Stomach (tissue), 9 donors: ENCODE data around the gene DMRT3. TPM values are rescaled to one million over a fixed set of nuclear protein-coding genes. Genes with fewer than 3 reads are reported as not detected.

Source experiments
- DNase-seq, 2 donors: peaks; one replicate each; pipeline versions ENCODE4 v3.0.0 to v3.0.0-alpha.2; 2013 to 2019
- H3K27ac ChIP-seq, 5 donors: fragments of 200-600 bp in 4 of 5; sonication (generic) in 4 of 5; one replicate each; pipeline ENCODE4 v1.5.1; 2013 to 2019; ENCODE audit warnings: mild to moderate bottlenecking in 1 of 5, moderate library complexity in 1 of 5
- H3K27me3 ChIP-seq, 3 donors: fragments of 200-600 bp; sonication (generic); one replicate each; pipeline ENCODE4 v1.5.1; 2017 to 2019; ENCODE audit warnings: mixed run types in 1 of 3
- H3K36me3 ChIP-seq, 4 donors: fragments of 200-600 bp; sonication (generic); 1 replicate in 3 of 4; 2 replicates in 1 of 4; pipeline ENCODE4 v1.5.1; 2016 to 2019
- H3K4me1 ChIP-seq, 4 donors: fragments of 200-600 bp; sonication (generic); one replicate each; pipeline ENCODE4 v1.5.1; 2016 to 2019
- H3K4me3 ChIP-seq, 4 donors: fragments of 200-600 bp; sonication (generic) in 3 of 4; one replicate each; pipeline ENCODE4 v1.5.1; 2016 to 2019; ENCODE audit warnings: mild to moderate bottlenecking in 1 of 4
- H3K9me3 ChIP-seq, 4 donors: fragments of 200-600 bp; sonication (generic); one replicate each; pipeline ENCODE4 v1.5.1; 2016 to 2019
- CTCF ChIP-seq, 7 experiments: fragments of 450-650 bp in 4 of 7; fragments of 200-600 bp in 3 of 7; sonication (generic) in 3 of 7; IDR thresholded peaks; one replicate each; pipeline ENCODE4 v1.5.1; 2016 to 2019; ENCODE audit warnings: antibody characterized with exemption in 7 of 7, control low read depth in 2 of 7, mild to moderate bottlenecking in 1 of 7
- EP300 ChIP-seq: sonication (generic); formaldehyde crosslinking; IDR thresholded peaks from one replicate; pipeline ENCODE4 v1.6.1; 2017; ENCODE audit warnings: antibody characterized with exemption
- POLR2A ChIP-seq, 4 donors: fragments of 450-650 bp; IDR thresholded peaks; one replicate each; pipeline ENCODE4 v1.6.1; 2016; ENCODE audit warnings: antibody characterized with exemption in 4 of 4, control low read depth in 2 of 4, mild to moderate bottlenecking in 1 of 4, moderate library complexity in 1 of 4
- POLR2AphosphoS5 ChIP-seq, 3 donors: sonication (generic); formaldehyde crosslinking; IDR thresholded peaks; one replicate each; pipeline ENCODE4 v1.6.1; 2016; ENCODE audit warnings: antibody characterized with exemption in 3 of 3
- WGBS, 5 donors: extraction: QIAGEN DNeasy Blood & Tissue Kit in 3 of 5; methylation state at CpG; one replicate each; pipeline versions ENCODE4 v1.1.5 to v1.1.7; 2013 to 2018; 5-methylcytosine and 5-hydroxymethylcytosine counted together
- intact Hi-C: fragments of 100-400 bp; cut with DNase I; formaldehyde crosslinking; loops from one replicate; pipeline ENCODE4 v1.15.1; 2023; ENCODE audit warnings: low total_unique reads
- polyA plus RNA-seq, 3 donors: library from polyadenylated mRNA; stranded (reverse); fragments of 200-250 nt; gene quantifications; one replicate each; pipeline ENCODE4 v1.2.3, GENCODE V29; 2013
- total RNA-seq, 5 donors: library from RNA; depleted of rRNA; stranded (reverse); fragments of >200 nt; gene quantifications; one replicate each; pipeline versions ENCODE4 v1.1.0 to v1.2.3, GENCODE V29; 2014 to 2016
- donor health status: healthy with polysubstance abuse.
- donor health status: Bipolar disorder and iron deficiency.
- donor health status: healthy.

Gene DMRT3
- total and polyA plus RNA-seq, 8 donors = 0.35 TPM; not detected in 7

- Histone ChIP-seq H3K4me1 (peaks cover 31 to 62% (median 52%) of the 10 kb centered on the region in 4 donors), H3K4me3 (no peak overlapping the region), H3K36me3 (no peaks in the 10 kb centered on the region), H3K27me3 (peaks cover 72 to 100% (median 100%) of the 10 kb centered on the region in 3 donors), H3K27ac (no peak overlapping the region), H3K9me3 (peaks cover 0 to 17% (median 3%) of the 10 kb centered on the region in 4 donors)
- WGBS, 5 donors = 10 to 15% (median 11%) methylated on average over 29 of the region's 29 CpGs
- intact Hi-C loops = no loop called here
- no peak for DNase-seq
- no peak for TF ChIP-seq EP300
- no peak for TF ChIP-seq CTCF (IDR thresholded peaks at IDR 0.05)
- no peak for TF ChIP-seq POLR2A (IDR thresholded peaks at IDR 0.05)
- TF ChIP-seq POLR2AphosphoS5 (IDR thresholded peaks at IDR 0.05) = no peak
These were observed 2.1 kb upstream of the DMRT3 start for GRCh38 chr9:974031-974995.

GRCh38 chr9:974996-975739 is 1.3 kb upstream of the DMRT3 start:
- intact Hi-C loops = no loop called here
- Histone ChIP-seq H3K27me3 (peaks cover 64 to 100% (median 98%) of the 10 kb centered on the region in 3 donors), H3K9me3 (peaks cover 0 to 17% (median 3%) of the 10 kb centered on the region in 4 donors), H3K4me1 (peaks cover 31 to 53% (median 46%) of the 10 kb centered on the region in 4 donors), H3K27ac (no peak overlapping the region), H3K4me3 (no peak overlapping the region), H3K36me3 (no peaks in the 10 kb centered on the region)
- 11 to 14% (median 13%) methylated on average over 20 to 24 of the region's 24 CpGs for WGBS, 5 donors
- TF ChIP-seq CTCF (IDR thresholded peaks at IDR 0.05) (no peak), POLR2A (IDR thresholded peaks at IDR 0.05) (no peak), EP300 (no peak), POLR2AphosphoS5 (IDR thresholded peaks at IDR 0.05) (no peak)
- DNase-seq = no peak

- intact Hi-C loops = no loop called here
- H3K9me3 ChIP-seq = peaks cover 0 to 12% (median 3%) of the 10 kb centered on the region in 4 donors
- H3K4me3 ChIP-seq = no peak overlapping the region
- peaks cover 31 to 47% (median 42%) of the 10 kb centered on the region in 4 donors for H3K4me1 ChIP-seq
- 7 to 13% (median 8%) methylated on average over 23 of the region's 23 CpGs for WGBS, 5 donors
- no peak overlapping the region for H3K27ac ChIP-seq
- no peak for DNase-seq
- H3K36me3 ChIP-seq = no peaks in the 10 kb centered on the region
- TF ChIP-seq POLR2AphosphoS5 (IDR thresholded peaks at IDR 0.05) = no peak
- no peak for TF ChIP-seq POLR2A (IDR thresholded peaks at IDR 0.05)
- TF ChIP-seq EP300 = no peak
- TF ChIP-seq CTCF (IDR thresholded peaks at IDR 0.05) = no peak
- peaks cover 60 to 100% (median 95%) of the 10 kb centered on the region in 3 donors for H3K27me3 ChIP-seq
These were observed 656 bp upstream of the DMRT3 start for GRCh38 chr9:975740-976257.
